Measurements from ENCODE around the gene ZNF93. TPM values are rescaled to one million over a fixed set of nuclear protein-coding genes. Genes with fewer than 3 reads are reported as not detected.
"Not testable (repeated sequence)": the region's sequence is repeated elsewhere in the genome, so short reads cannot be mapped to it uniquely, and the experiment has no call there.

The ZNF93 gene
- total RNA-seq, 6 experiments from 2014 or later: 3.2 to 4.9 (median 4.2) TPM

DNA sequence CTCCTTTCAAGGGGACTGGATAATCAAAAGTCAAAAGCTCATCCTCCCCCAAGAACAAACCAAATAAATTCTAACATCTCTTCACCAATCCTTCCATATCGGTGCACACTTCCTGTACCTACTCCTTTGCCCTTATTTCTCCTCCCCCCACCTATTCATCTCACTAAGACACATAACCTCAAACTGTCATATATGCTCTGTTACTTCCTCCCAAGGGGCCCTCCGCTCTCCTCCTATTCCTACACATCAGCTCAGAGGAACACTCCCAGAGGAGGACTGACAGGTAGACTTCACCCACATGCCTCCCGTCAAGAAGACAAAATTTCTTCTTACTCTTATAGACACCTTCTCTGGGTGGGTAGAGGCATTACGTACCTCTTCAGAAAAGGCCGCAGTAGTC, 48.1 kb downstream of the ZNF93 start:
- peaks cover 22% of the 10 kb centered on the region for H3K9me3 Mint-ChIP-seq
- no peak overlapping the region for H3K27ac Mint-ChIP-seq
- peaks cover 3% of the 10 kb centered on the region for H3K4me1 Mint-ChIP-seq (ENCODE audit: low read depth)
- H3K27me3 Mint-ChIP-seq (ENCODE audit: insufficient read depth): peaks cover 2% of the 10 kb centered on the region
- no peak for DNase-seq
- no peak overlapping the region for H3K4me3 Mint-ChIP-seq
- no peaks in the 10 kb centered on the region; the same call in 1 of the 2 replicates for H3K36me3 Mint-ChIP-seq (ENCODE audit: low read depth)
- TF ChIP-seq, protein P1, sequence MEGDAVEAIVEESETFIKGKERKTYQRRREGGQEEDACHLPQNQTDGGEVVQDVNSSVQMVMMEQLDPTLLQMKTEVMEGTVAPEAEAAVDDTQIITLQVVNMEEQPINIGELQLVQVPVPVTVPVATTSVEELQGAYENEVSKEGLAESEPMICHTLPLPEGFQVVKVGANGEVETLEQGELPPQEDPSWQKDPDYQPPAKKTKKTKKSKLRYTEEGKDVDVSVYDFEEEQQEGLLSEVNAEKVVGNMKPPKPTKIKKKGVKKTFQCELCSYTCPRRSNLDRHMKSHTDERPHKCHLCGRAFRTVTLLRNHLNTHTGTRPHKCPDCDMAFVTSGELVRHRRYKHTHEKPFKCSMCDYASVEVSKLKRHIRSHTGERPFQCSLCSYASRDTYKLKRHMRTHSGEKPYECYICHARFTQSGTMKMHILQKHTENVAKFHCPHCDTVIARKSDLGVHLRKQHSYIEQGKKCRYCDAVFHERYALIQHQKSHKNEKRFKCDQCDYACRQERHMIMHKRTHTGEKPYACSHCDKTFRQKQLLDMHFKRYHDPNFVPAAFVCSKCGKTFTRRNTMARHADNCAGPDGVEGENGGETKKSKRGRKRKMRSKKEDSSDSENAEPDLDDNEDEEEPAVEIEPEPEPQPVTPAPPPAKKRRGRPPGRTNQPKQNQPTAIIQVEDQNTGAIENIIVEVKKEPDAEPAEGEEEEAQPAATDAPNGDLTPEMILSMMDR (IDR thresholded peaks at IDR 0.05): no peak

DNA sequence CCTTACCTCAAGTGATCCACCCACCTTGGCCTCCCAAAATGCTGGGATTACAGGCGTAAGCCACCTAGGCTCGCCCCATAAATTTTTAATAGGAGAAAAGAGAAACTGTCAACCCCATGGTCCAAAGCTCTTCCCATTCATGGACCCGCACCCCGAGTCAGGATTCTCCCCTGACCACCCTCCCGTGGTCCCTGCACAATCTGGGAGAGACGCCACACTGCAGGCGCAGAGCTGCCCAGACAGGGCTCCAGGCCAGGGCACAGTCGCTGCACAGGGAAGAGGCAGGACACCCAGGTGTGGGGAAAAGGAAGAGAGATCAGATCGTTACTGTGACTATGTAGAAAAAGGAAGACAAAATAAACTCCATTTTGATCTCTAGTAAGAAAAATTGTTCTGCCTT, 54.5 kb downstream of the ZNF93 start:
- Mint-ChIP-seq H3K4me1 (ENCODE audit: low read depth) (peaks cover 7% of the 10 kb centered on the region), H3K27me3 (ENCODE audit: insufficient read depth) (peaks cover 4% of the 10 kb centered on the region), H3K36me3 (ENCODE audit: low read depth) (no peaks in the 10 kb centered on the region; the same call in 1 of the 2 replicates), H3K27ac (no peak overlapping the region), H3K9me3 (peaks cover 30% of the 10 kb centered on the region), H3K4me3 (no peak overlapping the region)
- no peak for DNase-seq
- TF ChIP-seq, protein P1 (IDR thresholded peaks at IDR 0.05): no peak

DNA sequence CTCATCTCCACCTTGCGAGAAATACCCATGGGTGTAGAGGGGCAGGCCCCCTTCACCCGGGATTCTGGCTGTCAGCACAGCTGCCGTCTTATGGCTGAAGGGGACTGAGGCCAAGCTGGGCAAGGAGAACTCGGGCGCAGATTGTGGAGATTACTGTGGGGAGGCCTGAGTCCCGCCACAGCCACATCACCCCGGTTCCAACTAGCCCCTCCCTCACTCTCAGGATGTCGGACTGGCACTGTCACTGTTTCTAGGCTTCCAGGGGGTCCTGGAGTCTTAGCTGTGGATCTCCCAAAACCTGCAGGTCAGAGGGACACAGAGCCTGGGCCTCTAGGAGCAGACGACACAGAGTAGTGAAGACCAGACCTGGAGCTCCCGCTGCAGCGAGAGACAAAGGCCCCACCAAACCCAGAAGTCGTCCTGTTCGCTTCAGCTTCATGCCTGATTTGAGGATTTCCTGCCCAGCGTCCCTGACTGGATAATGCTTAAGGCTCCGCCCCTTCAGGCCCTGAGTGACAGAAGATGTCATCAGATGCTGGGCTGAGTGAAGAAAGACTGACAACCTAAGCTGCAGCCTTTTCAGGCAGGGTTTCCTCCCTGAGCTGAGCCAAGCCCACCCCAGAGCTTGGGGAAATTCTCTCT, 55.8 kb downstream of the ZNF93 start:
- no peak overlapping the region for H3K4me3 Mint-ChIP-seq
- no peaks in the 10 kb centered on the region; the same call in 1 of the 2 replicates for H3K36me3 Mint-ChIP-seq (ENCODE audit: low read depth)
- peaks cover 4% of the 10 kb centered on the region for H3K27me3 Mint-ChIP-seq (ENCODE audit: insufficient read depth)
- H3K27ac Mint-ChIP-seq: no peak overlapping the region
- peaks cover 30% of the 10 kb centered on the region for H3K9me3 Mint-ChIP-seq
- DNase-seq: no peak
- TF ChIP-seq, protein P1 (IDR thresholded peaks at IDR 0.05): no peak
- peaks cover 7% of the 10 kb centered on the region for H3K4me1 Mint-ChIP-seq (ENCODE audit: low read depth)

DNA sequence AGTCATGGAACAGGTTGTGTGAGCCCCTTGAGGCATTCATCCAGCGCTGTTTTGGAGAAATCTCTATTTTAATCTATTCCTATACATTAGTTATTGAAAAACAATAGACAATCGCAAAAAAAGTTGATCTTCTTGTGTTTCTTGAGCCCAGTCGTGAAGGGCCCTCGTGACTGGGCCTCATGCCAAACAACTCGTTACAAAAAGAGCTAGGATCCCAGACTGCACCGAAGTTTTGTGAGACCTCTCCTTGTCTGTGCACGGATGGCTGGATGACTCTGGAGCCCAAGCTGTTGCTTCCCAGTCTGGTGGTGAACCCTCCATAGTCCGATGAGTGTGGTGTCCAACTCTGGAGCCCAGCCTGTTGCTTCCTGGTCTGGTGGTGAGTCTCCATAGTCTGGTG, 57.0 kb downstream of the ZNF93 start:
- not testable (repeated sequence) for DNase-seq; H3K4me1 Mint-ChIP-seq (ENCODE audit: low read depth); H3K4me3 Mint-ChIP-seq; H3K27me3 Mint-ChIP-seq (ENCODE audit: insufficient read depth); H3K27ac Mint-ChIP-seq; H3K36me3 Mint-ChIP-seq (ENCODE audit: low read depth)
- peaks cover 34% of the 10 kb centered on the region for H3K9me3 Mint-ChIP-seq

DNA sequence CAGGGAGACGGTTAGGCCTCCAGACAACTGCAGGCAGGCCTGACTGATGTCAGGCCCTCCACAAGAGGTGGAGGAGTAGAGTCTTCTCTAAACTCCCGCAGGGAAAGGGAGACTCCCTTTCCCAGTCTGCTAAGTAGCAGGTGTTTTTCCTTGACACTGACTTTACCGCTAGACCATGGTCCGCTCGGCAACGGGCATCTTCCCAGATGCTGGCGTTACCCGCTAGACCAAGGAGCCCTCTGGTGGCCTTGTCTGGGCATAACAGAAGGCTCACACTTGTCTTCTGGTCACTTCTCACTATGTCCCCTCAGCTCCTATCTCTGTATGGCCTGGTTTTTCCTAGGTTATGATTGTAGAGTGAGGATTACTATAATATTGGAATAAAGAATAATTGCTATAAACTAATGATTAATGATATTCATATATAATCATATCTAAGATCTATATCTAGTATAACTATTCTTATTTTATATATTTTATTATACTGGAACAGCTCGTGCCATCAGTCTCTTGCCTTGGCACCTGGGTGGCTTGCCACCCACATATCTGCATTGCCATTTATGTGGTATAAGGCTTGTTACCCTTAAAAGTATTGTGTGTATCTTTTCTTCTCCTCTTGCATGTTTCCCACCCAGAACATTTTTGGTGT, 58.5 kb downstream of the ZNF93 start:
- H3K4me3 Mint-ChIP-seq; H3K4me1 Mint-ChIP-seq (ENCODE audit: low read depth); H3K36me3 Mint-ChIP-seq (ENCODE audit: low read depth); H3K27me3 Mint-ChIP-seq (ENCODE audit: insufficient read depth); H3K27ac Mint-ChIP-seq: not testable (repeated sequence)
- DNase-seq: peak; percentile 46
- H3K9me3 Mint-ChIP-seq: peaks cover 32% of the 10 kb centered on the region
- TF ChIP-seq, protein P1 (IDR thresholded peaks at IDR 0.05): peak; percentile 79

DNA sequence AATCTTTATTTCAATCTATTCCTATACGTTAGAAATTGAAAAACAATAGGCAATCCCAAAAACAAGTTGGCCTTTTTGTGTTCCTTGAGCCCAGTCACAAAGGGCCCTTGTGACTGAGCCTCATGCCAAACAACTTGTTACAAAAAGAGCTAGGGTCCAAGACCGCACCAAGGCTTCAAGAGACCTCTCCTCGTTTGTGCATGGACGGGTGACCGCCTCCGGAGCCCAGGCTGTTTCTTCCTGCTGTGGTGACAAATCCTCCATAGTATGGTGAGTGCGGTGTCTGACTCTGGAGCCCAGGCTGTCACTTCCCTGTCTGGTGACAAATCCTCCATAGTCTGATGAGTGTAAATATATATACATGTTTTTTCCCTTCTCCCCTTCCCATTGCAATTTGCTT, 63.7 kb downstream of the ZNF93 start:
- H3K27me3 Mint-ChIP-seq (ENCODE audit: insufficient read depth): no peaks in the 10 kb centered on the region
- H3K27ac Mint-ChIP-seq: no peak overlapping the region
- H3K36me3 Mint-ChIP-seq (ENCODE audit: low read depth): peaks cover 15% of the 10 kb centered on the region
- peaks cover 54% of the 10 kb centered on the region for H3K9me3 Mint-ChIP-seq
- no peak overlapping the region for H3K4me3 Mint-ChIP-seq
- no peak for DNase-seq
- H3K4me1 Mint-ChIP-seq (ENCODE audit: low read depth): no peaks in the 10 kb centered on the region
- TF ChIP-seq, protein P1 (IDR thresholded peaks at IDR 0.05): no peak

DNA sequence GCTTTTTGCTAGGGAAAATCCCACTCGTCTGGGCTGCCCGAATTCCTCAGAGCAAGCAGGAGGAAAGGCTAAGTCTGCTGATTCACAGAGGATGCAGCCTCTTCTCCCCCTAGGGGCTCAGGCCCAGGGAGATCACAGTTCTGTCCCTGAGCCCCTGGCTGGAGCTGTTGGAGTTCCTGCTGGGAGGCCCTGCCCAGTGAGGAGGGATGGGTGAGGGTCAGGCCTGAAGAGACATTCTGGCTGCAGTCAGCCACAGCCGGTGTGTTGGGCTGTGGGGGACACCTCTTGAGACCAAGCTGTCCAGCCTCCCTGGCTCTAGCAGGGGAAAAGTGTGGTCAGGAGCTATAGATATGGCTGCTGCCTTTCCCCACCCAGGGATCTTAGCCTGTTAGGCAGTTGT, 65.4 kb downstream of the ZNF93 start:
- H3K9me3 Mint-ChIP-seq: peaks cover 69% of the 10 kb centered on the region
- not testable (repeated sequence) for H3K4me1 Mint-ChIP-seq (ENCODE audit: low read depth); H3K27ac Mint-ChIP-seq; H3K27me3 Mint-ChIP-seq (ENCODE audit: insufficient read depth); H3K4me3 Mint-ChIP-seq; DNase-seq
- H3K36me3 Mint-ChIP-seq (ENCODE audit: low read depth): peaks cover 15% of the 10 kb centered on the region
